ENCODE results near the gene SPG11. TPM values are rescaled to one million over a fixed set of nuclear protein-coding genes. Genes with fewer than 3 reads are reported as not detected.

Gene SPG11
- total and polyA plus RNA-seq, 2 of the 13 experiments (the other 11 are each of a cell fraction or from before 2014, with no cell fraction given): 31.5 to 40.7 TPM

DNA sequence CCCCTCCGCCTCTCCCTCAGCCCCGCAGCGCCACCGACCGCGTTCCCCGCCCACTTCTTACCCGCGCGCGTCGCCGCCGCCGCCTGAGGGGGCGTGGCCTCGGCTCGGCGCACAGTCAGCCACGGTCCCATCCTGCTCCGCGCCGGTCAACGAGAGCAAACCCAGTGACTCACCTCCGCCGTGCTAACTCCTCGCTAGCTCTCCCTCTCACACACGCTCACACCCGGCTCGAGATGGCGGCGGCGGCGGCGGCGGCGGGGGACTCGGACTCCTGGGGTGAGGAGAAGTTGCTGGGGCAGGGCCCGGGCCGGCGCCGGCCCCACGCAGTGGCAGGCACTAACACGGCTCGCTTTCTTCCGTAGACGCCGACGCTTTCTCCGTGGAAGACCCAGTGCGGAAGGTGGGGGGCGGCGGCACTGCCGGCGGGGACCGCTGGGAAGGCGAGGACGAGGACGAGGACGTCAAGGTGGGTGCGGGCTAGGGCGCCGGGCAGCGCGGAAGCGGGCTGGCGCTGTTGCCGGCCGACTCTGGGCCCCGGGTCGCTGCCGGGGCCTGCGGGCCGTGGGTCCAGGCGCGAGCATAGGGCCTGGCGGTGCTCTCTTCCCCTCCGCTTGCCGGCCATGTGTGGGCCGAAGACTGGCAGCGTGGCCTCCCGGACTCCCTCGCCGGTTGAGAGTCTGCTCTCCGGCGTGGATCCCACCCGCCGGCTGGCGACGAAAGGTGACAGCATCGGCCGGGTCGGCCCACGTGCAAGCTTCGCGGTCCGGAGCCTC is 126.3 kb downstream of the SPG11 start, which contains the start of gene EIF3J (continued):
- TF ChIP-seq ZNF558 (CRISPR knock-in tag; IDR thresholded peaks at IDR 0.05; ENCODE audit: borderline replicate concordance): no peak; the same call in 1 of the 2 replicates
- TF ChIP-seq ZNF775 (CRISPR knock-in tag; IDR thresholded peaks at IDR 0.05; ENCODE audit: borderline replicate concordance): no peak
- TF ChIP-seq ZNF709 (CRISPR knock-in tag; IDR thresholded peaks at IDR 0.05): peak; percentile 64; the same call in 1 of the 2 replicates
- no peak for TF ChIP-seq RFX5 (IDR thresholded peaks at IDR 0.05; ENCODE audit: low read depth, low read length)
- no peak; the same call in 1 of the 2 replicates for TF ChIP-seq ZNF431 (CRISPR knock-in tag; IDR thresholded peaks at IDR 0.05; ENCODE audit: borderline replicate concordance, low read depth)
- TF ChIP-seq SMAD1 (CRISPR knock-in tag; IDR thresholded peaks at IDR 0.05; ENCODE audit: borderline replicate concordance, low read depth): peak; percentile 95
- TF ChIP-seq EEA1 (CRISPR knock-in tag; IDR thresholded peaks at IDR 0.05; ENCODE audit: borderline replicate concordance): peak; percentile 89; the same call in 1 of the 2 replicates
- TF ChIP-seq ZNF607 (CRISPR knock-in tag; IDR thresholded peaks at IDR 0.05; ENCODE audit: borderline replicate concordance): peak; percentile 94; the same call in 1 of the 2 replicates
- TF ChIP-seq PITX1 (CRISPR knock-in tag; IDR thresholded peaks at IDR 0.05): no peak; the same call in 1 of the 2 replicates
- TF ChIP-seq FOXO1 (CRISPR knock-in tag; IDR thresholded peaks at IDR 0.05): peak; percentile 18; the same call in 1 of the 2 replicates
- TF ChIP-seq ZSCAN31 (CRISPR knock-in tag; IDR thresholded peaks at IDR 0.05; ENCODE audit: low read depth): peak; percentile 49
- no peak for TF ChIP-seq KDM1A (CRISPR knock-in tag; IDR thresholded peaks at IDR 0.05)
- TF ChIP-seq FOXP1 (IDR thresholded peaks at IDR 0.05): no peak
- no peak for TF ChIP-seq FOXP1 (CRISPR knock-in tag; IDR thresholded peaks at IDR 0.05)
- TF ChIP-seq, protein P1, sequence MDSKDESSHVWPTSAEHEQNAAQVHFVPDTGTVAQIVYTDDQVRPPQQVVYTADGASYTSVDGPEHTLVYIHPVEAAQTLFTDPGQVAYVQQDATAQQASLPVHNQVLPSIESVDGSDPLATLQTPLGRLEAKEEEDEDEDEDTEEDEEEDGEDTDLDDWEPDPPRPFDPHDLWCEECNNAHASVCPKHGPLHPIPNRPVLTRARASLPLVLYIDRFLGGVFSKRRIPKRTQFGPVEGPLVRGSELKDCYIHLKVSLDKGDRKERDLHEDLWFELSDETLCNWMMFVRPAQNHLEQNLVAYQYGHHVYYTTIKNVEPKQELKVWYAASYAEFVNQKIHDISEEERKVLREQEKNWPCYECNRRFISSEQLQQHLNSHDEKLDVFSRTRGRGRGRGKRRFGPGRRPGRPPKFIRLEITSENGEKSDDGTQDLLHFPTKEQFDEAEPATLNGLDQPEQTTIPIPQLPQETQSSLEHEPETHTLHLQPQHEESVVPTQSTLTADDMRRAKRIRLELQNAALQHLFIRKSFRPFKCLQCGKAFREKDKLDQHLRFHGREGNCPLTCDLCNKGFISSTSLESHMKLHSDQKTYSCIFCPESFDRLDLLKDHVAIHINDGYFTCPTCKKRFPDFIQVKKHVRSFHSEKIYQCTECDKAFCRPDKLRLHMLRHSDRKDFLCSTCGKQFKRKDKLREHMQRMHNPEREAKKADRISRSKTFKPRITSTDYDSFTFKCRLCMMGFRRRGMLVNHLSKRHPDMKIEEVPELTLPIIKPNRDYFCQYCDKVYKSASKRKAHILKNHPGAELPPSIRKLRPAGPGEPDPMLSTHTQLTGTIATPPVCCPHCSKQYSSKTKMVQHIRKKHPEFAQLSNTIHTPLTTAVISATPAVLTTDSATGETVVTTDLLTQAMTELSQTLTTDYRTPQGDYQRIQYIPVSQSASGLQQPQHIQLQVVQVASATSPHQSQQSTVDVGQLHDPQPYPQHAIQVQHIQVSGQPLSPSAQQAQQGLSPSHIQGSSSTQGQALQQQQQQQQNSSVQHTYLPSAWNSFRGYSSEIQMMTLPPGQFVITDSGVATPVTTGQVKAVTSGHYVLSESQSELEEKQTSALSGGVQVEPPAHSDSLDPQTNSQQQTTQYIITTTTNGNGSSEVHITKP (CRISPR knock-in tag; IDR thresholded peaks at IDR 0.05; ENCODE audit: low read depth): no peak
- 0 out of 2 replicates have a peak, but pooled peaks have one; percentile 82 for TF ChIP-seq ZMAT3 (CRISPR knock-in tag; conservative IDR thresholded peaks at IDR 0.05)
- TF ChIP-seq ZNF616 (CRISPR knock-in tag; IDR thresholded peaks at IDR 0.05; ENCODE audit: low read depth): peak; percentile 34; the same call in 1 of the 2 replicates
- no peak for TF ChIP-seq TCF12 (IDR thresholded peaks at IDR 0.05)
- no peak for TF ChIP-seq TCF12 (CRISPR knock-in tag; IDR thresholded peaks at IDR 0.05)
- 0 out of 2 replicates have a peak, but pooled peaks have one; percentile 55 for TF ChIP-seq HES4 (CRISPR knock-in tag; IDR thresholded peaks at IDR 0.05; ENCODE audit: borderline replicate concordance)
- TF ChIP-seq, protein P2, sequence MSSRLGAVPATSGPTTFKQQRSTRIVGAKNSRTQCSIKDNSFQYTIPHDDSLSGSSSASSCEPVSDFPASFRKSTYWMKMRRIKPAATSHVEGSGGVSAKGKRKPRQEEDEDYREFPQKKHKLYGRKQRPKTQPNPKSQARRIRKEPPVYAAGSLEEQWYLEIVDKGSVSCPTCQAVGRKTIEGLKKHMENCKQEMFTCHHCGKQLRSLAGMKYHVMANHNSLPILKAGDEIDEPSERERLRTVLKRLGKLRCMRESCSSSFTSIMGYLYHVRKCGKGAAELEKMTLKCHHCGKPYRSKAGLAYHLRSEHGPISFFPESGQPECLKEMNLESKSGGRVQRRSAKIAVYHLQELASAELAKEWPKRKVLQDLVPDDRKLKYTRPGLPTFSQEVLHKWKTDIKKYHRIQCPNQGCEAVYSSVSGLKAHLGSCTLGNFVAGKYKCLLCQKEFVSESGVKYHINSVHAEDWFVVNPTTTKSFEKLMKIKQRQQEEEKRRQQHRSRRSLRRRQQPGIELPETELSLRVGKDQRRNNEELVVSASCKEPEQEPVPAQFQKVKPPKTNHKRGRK (CRISPR knock-in tag; IDR thresholded peaks at IDR 0.05): 0 out of 2 replicates have a peak, but pooled peaks have one; percentile 46
- no peak for TF ChIP-seq TBL1XR1 (IDR thresholded peaks at IDR 0.05; ENCODE audit: borderline replicate concordance, low read length, partially characterized antibody)
- peak; percentile 83 for TF ChIP-seq GATAD1 (CRISPR knock-in tag; IDR thresholded peaks at IDR 0.05)
- TF ChIP-seq ZFAT (CRISPR knock-in tag; conservative IDR thresholded peaks at IDR 0.05): no peak
- TF ChIP-seq, protein P3, sequence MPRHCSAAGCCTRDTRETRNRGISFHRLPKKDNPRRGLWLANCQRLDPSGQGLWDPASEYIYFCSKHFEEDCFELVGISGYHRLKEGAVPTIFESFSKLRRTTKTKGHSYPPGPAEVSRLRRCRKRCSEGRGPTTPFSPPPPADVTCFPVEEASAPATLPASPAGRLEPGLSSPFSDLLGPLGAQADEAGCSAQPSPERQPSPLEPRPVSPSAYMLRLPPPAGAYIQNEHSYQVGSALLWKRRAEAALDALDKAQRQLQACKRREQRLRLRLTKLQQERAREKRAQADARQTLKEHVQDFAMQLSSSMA (CRISPR knock-in tag; IDR thresholded peaks at IDR 0.05): no peak; the same call in 1 of the 2 replicates
